GM12872 (cell line): ENCODE data around the gene KRT76.

Source experiments
- TF ChIP-seq, protein P1 (sequence below): IDR thresholded peaks from 3 replicates; pipeline ENCODE4 v1.5.1; 2011; ENCODE audit warnings: low read depth, mild to moderate bottlenecking, low read length, moderate library complexity; ENCODE audit not compliant: insufficient read depth

The KRT76 gene

DNA sequence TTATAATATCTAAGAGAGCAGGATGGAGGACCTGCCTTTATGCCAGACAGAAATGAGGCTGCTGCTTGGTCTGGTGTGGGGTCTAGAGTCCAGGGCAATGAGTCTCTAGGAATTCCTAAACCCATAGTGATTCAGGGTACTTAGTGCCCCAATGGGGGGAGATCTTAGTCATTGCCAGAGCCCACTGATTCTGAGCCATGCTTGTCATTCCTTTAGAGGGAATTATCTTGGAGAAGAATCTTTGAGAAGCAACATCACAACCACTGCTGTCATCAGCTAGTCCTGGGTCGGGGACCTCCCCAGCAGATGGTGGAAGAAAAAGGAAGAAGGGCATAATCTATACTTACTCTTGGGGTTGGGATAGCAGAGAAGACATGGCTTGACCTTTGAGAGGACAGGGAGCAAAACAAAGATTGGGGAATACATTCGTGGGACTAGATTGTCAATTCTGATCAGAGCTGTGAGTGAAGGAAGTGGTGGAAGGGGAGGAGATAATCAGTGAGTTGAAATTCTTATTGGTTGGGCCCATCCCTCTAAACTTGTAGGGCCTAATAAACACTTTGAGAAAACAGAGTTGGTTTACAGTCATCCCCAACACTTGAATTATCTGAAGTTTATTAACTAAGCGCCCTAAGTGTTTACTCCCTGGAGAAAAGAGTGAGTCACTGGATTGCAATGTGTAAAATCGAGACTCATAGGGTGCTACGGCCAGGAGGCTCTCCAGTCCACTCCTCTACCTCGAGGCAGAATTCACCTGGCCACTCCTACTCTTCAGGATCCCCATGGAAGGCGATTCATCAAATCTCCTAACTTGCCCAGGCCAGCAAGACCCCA is 21.7 kb upstream of the KRT76 start:
- TF ChIP-seq, protein P1, sequence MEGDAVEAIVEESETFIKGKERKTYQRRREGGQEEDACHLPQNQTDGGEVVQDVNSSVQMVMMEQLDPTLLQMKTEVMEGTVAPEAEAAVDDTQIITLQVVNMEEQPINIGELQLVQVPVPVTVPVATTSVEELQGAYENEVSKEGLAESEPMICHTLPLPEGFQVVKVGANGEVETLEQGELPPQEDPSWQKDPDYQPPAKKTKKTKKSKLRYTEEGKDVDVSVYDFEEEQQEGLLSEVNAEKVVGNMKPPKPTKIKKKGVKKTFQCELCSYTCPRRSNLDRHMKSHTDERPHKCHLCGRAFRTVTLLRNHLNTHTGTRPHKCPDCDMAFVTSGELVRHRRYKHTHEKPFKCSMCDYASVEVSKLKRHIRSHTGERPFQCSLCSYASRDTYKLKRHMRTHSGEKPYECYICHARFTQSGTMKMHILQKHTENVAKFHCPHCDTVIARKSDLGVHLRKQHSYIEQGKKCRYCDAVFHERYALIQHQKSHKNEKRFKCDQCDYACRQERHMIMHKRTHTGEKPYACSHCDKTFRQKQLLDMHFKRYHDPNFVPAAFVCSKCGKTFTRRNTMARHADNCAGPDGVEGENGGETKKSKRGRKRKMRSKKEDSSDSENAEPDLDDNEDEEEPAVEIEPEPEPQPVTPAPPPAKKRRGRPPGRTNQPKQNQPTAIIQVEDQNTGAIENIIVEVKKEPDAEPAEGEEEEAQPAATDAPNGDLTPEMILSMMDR, result no peak

DNA sequence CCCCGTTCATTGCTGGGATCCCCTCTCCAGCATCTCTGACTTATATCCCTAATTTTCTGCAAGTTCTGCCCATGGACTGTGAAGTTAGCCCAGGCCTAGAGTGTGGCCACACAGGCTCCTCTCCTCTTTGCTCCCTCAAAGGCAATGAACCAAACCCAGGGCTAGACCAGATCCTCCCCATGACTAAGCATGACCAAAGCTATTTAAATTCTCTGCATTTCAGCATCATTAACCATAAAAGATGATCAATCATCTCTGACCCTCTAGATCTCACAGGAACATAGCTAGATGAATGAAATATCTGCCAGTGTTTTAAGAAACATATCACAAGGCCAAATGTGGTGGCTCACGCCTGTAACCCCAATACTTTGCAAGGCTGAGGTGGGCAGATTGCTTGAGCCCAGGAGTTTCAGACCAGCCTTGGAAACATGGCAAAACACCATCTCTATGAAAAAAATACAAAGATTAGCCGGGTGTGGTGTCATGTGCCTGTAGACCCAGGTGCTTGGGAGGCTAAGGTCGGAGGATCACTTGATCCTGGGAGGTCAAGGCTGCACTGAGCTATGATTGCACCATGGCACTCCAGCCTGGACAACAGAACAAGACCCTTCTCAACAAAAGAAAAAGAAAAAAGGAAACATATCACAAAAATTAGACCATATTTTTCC is 21.0 kb upstream of the KRT76 start:
- TF ChIP-seq, protein P1, result no peak

DNA sequence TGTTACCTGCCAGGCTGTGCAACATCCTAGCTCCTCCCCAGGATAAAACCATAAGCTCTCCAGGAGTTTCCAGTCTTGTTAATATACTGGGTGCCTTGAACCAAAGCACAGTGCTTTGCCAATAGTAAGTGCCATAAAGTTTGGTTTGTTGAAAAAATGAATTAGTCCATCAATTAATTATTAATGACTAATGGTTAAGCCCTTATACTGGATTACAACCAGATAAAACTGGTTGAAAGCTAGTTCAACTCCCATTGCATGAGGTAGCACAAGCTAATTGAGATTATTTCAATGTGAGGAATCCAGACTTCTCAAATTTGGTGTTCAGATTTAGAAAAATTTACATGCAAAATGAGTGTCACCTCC is 20.4 kb upstream of the KRT76 start:
- TF ChIP-seq, protein P1, result no peak

DNA sequence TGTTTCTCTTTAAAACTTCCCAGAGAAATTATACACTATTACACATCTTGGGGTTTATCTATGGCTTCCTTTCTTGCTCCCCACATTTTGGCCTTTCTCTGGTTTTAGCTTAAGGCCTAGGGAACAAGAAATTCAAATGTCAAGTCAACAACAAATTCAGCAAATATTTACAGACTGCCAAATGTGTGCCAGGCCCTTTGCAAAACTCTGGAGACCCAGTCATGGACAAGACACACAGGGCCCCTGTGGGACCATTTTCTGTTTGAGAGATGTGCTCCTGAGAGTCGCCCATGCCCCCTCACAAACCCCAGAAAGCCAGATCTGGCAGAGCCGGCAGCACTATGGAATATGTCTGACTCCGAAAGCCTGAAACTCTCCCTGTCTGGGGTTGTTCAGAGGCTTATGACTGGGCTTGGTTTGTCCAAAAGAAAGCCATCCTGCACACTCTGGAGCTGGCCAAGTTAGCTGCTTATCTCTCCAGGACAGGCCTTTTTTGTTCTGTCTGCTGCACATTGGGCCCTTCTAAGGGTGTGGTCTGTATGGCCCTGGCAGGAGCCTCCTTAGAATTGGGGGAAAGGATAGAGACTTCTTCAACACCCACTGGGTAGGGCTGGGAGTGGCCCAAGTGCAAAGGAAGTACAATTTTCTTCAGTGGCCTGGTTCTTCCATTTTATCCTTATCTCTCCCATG is 19.8 kb upstream of the KRT76 start:
- TF ChIP-seq, protein P1, result no peak

DNA sequence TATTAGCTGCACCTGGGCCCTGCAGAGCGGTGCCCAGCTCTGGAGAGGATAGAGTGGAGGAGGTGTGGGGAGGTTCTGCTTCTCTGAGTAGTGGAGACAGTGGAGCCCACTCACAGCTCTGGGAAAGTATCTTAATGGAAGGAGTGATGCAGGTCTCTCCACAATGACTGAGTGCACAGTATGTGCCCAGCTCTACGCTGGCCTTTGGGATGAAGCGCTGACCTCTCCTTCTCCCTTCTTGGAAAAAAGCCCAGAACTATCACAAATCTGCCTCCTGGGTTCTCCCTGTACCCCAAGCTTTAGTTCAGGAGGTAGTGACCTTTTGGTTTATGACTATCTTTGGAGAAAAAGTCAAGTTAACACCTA is 19.3 kb upstream of the KRT76 start:
- TF ChIP-seq, protein P1, result no peak

DNA sequence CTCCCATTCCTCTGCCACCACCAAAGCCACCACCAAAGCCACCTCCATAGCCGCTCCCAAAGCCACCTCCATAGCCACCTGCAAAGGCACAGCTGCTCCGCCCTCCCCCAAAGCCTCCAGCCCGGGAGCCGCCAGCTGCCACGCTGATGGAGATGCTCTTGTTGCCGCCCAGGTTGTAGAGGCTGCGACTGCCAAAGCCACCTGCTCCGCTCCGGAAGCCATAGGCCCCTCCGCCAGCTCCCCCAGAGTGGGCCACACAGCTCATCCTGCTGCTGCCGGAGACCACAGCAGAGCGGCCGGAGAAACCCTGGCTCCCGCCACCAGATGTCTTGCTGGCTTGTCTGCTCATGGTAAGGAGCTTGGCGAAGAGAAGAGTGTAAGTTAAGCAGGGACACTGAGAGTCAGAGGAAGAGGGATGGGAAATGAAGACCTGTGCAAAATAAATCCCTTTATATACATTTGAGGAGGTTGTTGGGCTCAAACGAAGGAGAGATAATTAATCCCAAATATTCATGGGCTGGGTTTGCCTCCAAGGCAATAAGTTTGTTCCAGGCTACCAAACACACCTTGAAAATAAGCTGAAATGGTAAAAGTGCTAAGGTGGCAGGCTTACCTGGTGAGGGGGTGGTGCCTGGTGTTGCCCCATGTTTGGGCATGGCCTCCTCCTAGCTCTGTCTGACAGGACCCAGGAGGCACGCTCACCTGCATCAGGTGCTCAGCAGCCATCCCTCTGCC is 18.7 kb upstream of the KRT76 start, which contains the start of gene KRT3:
KRT3 (minus strand) TSS at position 424 of the 735 bp plus-strand sequence; CDS start at position 349, 75 bp downstream.
- TF ChIP-seq, protein P1, result no peak
